HUES64 (cell line): ENCODE measurements around the gene GHDC.
A peak's percentile ranks its signal among the peaks of the same experiment; 100 is the strongest.

Source experiments
- H3K27ac ChIP-seq: 2 replicates; pipeline ENCODE4 v1.7.0; 2013; ENCODE audit warnings: low read depth, low read length, inconsistent platforms
- H3K27me3 ChIP-seq: 2 replicates; pipeline ENCODE4 v1.6.1; 2013; ENCODE audit warnings: mild to moderate bottlenecking, low read length; ENCODE audit not compliant: insufficient read depth
- H3K36me3 ChIP-seq: 2 replicates; pipeline ENCODE4 v1.6.1; 2013; ENCODE audit warnings: mild to moderate bottlenecking, low read length; ENCODE audit not compliant: insufficient read depth
- H3K4me1 ChIP-seq: 2 replicates; pipeline ENCODE4 v1.6.1; 2013; ENCODE audit warnings: mild to moderate bottlenecking, low read length, moderate library complexity; ENCODE audit not compliant: insufficient read depth
- H3K4me3 ChIP-seq: 2 replicates; pipeline ENCODE4 v1.5.1; 2013; ENCODE audit warnings: mild to moderate bottlenecking, low read length, moderate library complexity
- H3K9ac ChIP-seq: 2 replicates; pipeline ENCODE4 v1.6.1; 2013; ENCODE audit warnings: mild to moderate bottlenecking, low read depth, low read length
- H3K9me3 ChIP-seq: 2 replicates; pipeline ENCODE4 v1.6.1; 2013; ENCODE audit warnings: low read depth, low read length; ENCODE audit not compliant: insufficient read depth
- WGBS: fragments of 150-250, 120-280 bp; methylation state at CpG from one replicate; pipeline ENCODE4 v1.1.7; 2013; ENCODE audit warnings: missing lambda C conversion rate; 5-methylcytosine and 5-hydroxymethylcytosine counted together

The GHDC gene

DNA sequence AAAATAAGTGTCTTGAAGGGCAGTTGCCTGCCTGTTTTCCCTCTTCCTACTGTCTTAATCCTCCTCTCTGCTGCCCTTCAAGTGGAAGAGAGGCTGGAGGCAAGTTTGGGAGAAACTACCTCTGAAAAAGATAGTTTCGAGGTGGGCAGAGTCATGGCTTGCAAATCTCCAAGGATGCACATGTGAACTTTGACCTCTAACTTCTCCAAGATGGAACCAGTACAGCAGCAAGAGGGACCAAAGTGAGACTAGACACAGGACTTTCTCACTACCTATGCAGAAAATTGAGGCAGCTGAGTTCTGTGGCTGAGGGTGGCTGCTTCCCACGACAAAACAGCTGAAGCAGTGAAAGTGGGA, 12.5 kb downstream of the GHDC start:
- Histone ChIP-seq H3K36me3 (no peaks in the 10 kb centered on the region), H3K9me3 (no peaks in the 10 kb centered on the region), H3K27ac (no peak overlapping the region), H3K9ac (no peak overlapping the region), H3K27me3 (peaks cover 60% of the 10 kb centered on the region), H3K4me3 (no peak overlapping the region), H3K4me1 (no peaks in the 10 kb centered on the region)
- 83% methylated on average over 2 of the region's 2 CpGs for WGBS

DNA sequence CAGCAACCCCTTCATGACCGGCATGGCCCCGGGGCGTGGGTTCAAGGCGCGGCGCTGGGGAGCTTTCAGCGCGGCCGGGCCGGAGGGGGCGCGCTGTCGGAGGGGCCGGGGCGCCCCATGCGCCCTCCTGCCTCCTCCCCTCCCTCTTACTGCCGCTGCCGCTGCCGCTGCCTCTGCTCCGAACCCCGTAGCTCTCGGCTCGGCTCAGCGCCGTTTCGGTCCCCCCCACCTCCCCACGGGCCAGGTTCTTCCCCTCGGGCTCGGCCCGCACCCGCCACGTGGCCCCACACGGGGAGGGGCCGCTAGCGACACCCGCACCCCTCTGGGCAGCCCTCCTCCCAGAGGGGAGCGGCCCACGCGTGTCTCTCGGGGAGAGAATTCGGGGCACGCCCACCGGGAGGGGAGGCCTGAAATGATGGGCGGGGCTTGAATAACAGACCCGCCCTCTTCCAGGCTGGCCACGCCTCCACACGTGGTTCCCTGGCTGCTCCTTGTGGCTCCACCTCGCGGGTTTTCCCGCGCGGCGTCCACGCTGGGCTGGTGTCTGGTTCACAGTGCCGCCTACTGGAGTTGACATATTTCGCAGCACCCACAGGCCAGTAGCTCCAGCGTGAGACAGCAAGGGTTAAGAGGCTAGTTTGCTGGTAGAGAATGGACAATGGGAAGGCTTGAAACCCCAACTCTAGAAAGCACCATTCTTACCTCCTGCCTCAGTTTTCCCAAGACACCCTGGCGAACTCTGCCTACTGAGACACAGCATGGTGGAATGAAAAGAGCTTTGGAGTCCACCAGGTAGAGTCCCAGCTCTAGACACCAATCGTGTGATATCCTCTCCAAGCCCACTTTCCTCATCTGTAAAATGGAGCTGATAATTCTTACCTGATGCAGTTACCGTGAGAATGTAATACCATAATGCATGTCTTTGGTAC, 13.1 kb downstream of the GHDC start, which contains the start of gene KCNH4:
TSS of gene KCNH4 (minus strand) at position 221 of the 929 bp plus-strand sequence. CDS start at position 24, 197 bp downstream.
- WGBS, result 5% methylated on average over 60 of the region's 60 CpGs
- Histone ChIP-seq H3K4me1 (no peaks in the 10 kb centered on the region), H3K9ac (no peak within 1 kb of the TSS), H3K36me3 (no peaks in the 10 kb centered on the region), H3K27ac (no peak within 1 kb of the TSS), H3K4me3 (peak within 1 kb of the TSS; percentile 58), H3K9me3 (no peaks in the 10 kb centered on the region), H3K27me3 (peaks cover 60% of the 10 kb centered on the region)

DNA sequence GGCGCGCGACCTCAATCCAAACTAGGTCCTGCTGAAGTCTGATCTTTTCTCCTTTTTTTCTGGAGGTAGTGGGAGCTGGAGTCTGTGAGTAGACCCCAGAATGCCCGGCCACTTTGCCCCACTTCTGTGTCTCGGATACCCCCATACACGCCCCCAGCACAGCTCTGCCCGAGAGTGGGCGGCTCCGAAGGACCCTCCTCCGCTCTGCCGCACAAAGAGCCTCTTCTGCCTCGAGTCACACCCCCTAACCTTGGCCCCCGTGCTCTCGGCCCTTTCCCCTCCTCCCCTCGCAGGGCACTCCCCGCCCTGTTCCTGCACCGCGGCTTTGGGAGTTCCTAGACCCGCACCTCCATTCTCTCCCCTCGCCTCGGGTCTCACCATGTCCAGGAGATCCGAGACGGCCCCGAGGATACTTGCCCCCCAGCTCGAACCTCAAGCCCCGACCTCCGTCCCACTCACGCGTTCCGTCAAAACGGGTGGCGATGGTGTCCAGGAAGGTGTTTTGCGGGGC, 13.8 kb downstream of the GHDC start:
- Histone ChIP-seq H3K27me3 (peaks cover 55% of the 10 kb centered on the region), H3K36me3 (no peaks in the 10 kb centered on the region), H3K27ac (no peak overlapping the region), H3K4me3 (peak overlapping the region; percentile 58), H3K4me1 (no peaks in the 10 kb centered on the region), H3K9ac (no peak overlapping the region), H3K9me3 (no peaks in the 10 kb centered on the region)
- 1% methylated on average over 33 of the region's 33 CpGs for WGBS

DNA sequence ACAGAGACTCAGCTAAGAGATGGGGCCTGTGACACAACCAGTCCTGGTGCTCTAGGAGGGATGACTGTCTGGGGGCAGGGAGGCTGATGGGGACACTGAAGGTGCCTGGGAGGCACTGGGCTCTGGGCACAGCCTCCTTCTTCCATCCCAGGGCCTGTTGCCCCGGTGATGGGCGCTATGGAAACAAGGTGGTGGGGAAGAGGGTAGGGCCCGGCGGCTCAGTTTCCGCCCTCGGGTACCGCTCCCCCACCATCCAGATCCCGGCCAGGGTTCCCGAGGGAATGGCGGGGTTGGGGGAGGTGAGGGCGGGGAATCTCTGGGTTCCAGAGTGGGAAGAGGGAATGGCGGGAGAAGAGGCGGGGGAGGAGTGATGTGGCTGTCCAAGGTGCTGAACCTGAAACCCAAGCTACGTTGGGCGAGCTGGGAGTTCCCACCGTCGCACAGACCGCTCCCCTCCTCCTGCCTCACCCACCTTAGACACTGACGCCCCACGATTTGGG, 14.3 kb downstream of the GHDC start:
- peaks cover 50% of the 10 kb centered on the region for H3K27me3 ChIP-seq
- peak overlapping the region; percentile 58 for H3K4me3 ChIP-seq
- H3K36me3 ChIP-seq, result no peaks in the 10 kb centered on the region
- 0% methylated on average over 18 of the region's 20 CpGs for WGBS
- no peaks in the 10 kb centered on the region for H3K9me3 ChIP-seq
- no peaks in the 10 kb centered on the region for H3K4me1 ChIP-seq
- H3K27ac ChIP-seq, result no peak overlapping the region
- H3K9ac ChIP-seq, result no peak overlapping the region

DNA sequence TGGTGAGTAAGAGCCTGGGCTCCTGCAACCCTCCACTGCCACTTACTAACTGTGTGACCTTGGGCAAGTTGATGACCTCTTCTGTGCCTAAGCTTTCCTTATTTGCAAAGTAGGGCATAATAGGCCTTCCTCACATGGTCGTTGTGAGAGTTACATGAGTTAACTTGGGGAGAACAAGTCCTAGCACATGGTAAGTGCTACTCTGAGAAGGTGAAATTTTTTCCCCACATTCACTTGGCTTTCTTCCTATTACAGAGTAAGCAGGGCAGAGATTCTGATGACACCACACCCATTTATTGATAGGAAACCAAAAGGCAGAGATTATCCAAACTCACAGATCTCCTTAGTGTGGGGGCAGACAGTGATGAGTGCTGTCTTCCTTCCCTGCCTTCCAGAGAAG, 15.0 kb downstream of the GHDC start:
- no peak overlapping the region for H3K4me3 ChIP-seq
- no peaks in the 10 kb centered on the region for H3K36me3 ChIP-seq
- H3K27ac ChIP-seq, result no peak overlapping the region
- H3K9me3 ChIP-seq, result no peaks in the 10 kb centered on the region
- H3K27me3 ChIP-seq, result peaks cover 43% of the 10 kb centered on the region
- WGBS, result 63% methylated on average over 1 of the region's 1 CpG
- no peaks in the 10 kb centered on the region for H3K4me1 ChIP-seq
- H3K9ac ChIP-seq, result no peak overlapping the region

DNA sequence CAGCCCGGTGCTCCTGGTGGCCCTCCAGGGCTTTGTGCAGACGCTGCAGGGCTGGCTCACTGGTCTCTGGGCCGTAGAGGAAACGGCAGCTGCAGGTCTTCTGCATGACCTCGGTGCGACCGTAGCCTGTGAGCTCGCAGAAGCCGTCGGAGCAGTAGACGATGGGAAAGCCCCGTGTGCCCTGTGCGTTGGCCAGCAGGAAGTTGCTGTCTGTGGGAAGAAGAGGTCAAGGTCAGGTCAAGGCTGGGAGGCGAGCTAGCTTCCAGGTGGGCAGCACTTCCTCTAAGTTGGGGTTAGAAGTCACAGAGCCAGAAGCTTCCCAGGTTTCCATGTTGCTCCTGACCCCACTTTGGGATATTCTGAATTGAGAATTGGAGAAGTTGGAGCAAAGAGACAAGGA, 15.5 kb downstream of the GHDC start:
- H3K9ac ChIP-seq, result no peak overlapping the region
- H3K36me3 ChIP-seq, result no peaks in the 10 kb centered on the region
- H3K27me3 ChIP-seq, result peaks cover 40% of the 10 kb centered on the region
- WGBS, result 57% methylated on average over 14 of the region's 14 CpGs
- no peak overlapping the region for H3K27ac ChIP-seq
- H3K9me3 ChIP-seq, result no peaks in the 10 kb centered on the region
- H3K4me1 ChIP-seq, result no peaks in the 10 kb centered on the region
- H3K4me3 ChIP-seq, result no peak overlapping the region

DNA sequence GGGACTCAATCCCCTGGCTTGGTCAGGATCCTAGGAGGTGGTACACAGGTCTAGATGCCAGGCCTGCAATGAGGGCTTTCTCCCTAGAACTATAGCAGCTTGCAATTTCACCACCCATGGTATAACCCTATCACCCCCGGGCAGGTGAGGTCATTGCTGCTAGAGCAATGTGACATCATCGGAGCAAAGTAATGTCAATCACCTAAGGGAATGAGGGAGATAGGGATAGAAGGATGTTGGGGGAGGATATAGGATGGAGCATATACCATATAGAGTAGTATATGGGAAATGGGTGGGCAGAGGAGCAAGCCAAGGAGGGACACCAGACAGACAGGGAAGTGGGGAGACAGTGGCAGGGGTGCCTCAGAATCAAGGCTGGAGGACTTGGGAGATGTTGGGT, 16.6 kb downstream of the GHDC start:
- Histone ChIP-seq H3K4me1 (no peaks in the 10 kb centered on the region), H3K36me3 (no peaks in the 10 kb centered on the region), H3K4me3 (no peak overlapping the region), H3K9ac (no peak overlapping the region), H3K27me3 (peaks cover 28% of the 10 kb centered on the region), H3K9me3 (no peaks in the 10 kb centered on the region), H3K27ac (no peak overlapping the region)
- WGBS, result 87% methylated on average over 2 of the region's 2 CpGs

DNA sequence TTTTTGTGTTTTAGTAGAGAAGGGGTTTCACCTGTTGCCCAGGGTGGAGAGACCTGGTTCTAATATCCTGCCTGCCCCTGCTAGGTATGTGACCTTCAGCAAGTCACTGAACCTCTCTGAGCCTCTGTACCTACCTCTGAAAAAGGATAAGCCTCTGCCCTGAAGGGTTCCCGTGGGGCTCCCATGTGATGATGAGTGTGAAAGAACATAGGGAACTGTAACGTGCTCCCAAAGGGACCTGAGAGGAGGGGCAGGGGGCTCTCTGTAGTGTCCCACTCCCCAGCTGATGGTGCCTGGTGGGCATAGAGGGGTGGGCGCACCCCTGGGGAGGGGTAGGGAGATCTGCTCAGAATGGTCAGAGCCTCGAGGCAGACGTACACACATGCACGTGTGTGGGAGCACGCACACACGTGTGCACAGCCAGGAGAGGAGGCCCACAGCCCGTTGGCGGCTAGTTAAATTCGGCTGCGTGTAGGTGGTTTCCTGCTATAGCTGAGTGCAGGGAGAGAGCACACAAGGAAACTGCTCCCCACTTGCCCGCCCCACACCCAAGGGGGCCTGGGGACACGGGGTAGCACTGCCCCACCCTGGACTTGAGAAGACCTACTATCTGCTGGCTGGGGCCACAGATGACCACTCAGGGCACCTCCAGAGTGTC, 20.0 kb downstream of the GHDC start:
- Histone ChIP-seq H3K27me3 (no peaks in the 10 kb centered on the region), H3K4me1 (no peaks in the 10 kb centered on the region), H3K4me3 (no peak overlapping the region), H3K9ac (no peak overlapping the region), H3K27ac (no peak overlapping the region), H3K36me3 (no peaks in the 10 kb centered on the region), H3K9me3 (no peaks in the 10 kb centered on the region)
- WGBS, result 89% methylated on average over 14 of the region's 14 CpGs

DNA sequence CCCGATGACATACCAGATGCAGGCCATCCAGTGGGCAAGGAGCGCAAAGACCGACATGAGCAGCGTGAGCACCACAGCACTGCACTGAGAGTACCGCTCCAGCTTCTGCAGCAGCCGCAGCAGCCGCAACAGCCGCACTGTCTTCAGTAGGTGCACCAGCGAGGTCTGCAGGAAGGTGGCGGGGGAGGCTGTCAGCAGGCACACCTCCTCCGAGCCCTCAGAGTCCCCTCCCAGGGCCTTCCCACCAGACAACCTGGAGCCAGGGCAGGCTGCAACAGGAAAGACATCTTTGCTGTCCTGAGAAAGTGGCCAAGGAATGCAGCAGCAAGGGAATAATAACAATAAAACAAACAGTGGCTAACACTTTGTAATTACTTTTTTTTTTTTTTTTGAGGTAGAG, 22.5 kb downstream of the GHDC start:
- WGBS, result 65% methylated on average over 11 of the region's 11 CpGs
- Histone ChIP-seq H3K27ac (no peak overlapping the region), H3K9me3 (no peaks in the 10 kb centered on the region)

DNA sequence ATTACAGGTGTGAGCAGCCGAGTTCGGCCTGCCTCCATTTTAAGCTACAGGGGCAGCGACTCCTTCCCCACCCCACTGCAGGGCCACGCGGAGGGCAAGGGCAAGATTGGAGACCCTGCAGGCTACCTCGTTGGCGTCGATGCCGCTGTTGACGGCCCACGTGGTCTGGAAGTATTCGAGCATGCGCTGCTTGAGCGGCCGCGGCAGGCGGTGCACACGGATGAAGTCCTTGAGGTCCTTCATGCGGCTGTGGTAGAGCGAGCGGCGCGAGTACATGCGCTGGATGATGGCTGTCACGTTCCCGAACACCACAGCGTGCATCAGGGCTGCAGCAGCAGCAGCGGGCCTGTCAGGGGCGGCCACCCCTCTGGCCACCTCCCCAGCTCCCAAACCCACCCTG, 24.9 kb downstream of the GHDC start:
- no peaks in the 10 kb centered on the region for H3K27me3 ChIP-seq
- H3K9me3 ChIP-seq, result no peaks in the 10 kb centered on the region
- H3K36me3 ChIP-seq, result no peaks in the 10 kb centered on the region
- 96% methylated on average over 29 of the region's 29 CpGs for WGBS
- H3K9ac ChIP-seq, result no peak overlapping the region
- H3K4me3 ChIP-seq, result no peak overlapping the region
- no peaks in the 10 kb centered on the region for H3K4me1 ChIP-seq
- H3K27ac ChIP-seq, result no peak overlapping the region

More for the DNA sequence above, 22.5 kb downstream of the GHDC start:
- H3K4me3 ChIP-seq, result no peak overlapping the region
- H3K4me1 ChIP-seq, result no peaks in the 10 kb centered on the region
- H3K27me3 ChIP-seq, result no peaks in the 10 kb centered on the region
- no peak overlapping the region for H3K9ac ChIP-seq
- no peaks in the 10 kb centered on the region for H3K36me3 ChIP-seq

DNA sequence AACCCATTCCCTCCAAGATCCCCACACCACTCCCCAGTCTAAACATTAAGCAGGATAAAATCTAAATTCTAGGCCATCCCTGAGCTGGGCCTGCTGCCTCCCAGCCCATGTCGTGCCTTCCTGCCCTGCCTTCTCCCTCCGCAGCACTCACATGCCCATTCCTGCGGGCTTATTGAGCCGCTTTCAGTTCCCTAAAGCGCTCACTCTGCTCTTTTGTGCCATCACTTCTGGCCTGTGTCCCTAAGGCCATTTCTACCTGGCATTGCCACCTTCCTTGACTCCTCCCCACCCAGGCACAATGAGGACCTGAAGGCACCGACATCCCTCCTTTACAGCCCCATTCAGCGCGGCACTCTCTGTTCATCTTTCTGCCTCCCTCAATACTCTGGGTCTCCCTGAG, 26.5 kb downstream of the GHDC start:
- Histone ChIP-seq H3K9me3 (no peaks in the 10 kb centered on the region), H3K4me3 (no peak overlapping the region), H3K27ac (no peak overlapping the region), H3K27me3 (no peaks in the 10 kb centered on the region), H3K9ac (no peak overlapping the region), H3K36me3 (no peaks in the 10 kb centered on the region), H3K4me1 (no peaks in the 10 kb centered on the region)
- WGBS, result 92% methylated on average over 8 of the region's 8 CpGs
